GM12878 (cell line): ENCODE results near the gene IKZF1. TPM values are rescaled to one million over a fixed set of nuclear protein-coding genes. Genes with fewer than 3 reads are reported as not detected.

ENCODE experiments used
- ATAC-seq: fragments of 200-7000 bp; cut with Tn5 transposase; 3 replicates; pipeline ENCODE4 v1.9.1; 2020; ENCODE audit warnings: mild to moderate bottlenecking, moderate library complexity
- BruUV-seq: library from RNA; stranded (reverse); fragments of 400-500 nt; replicated peaks from 2 replicates; lab custom pipeline; 2021; lab: Mats Ljungman, UMichigan
- CTCF ChIA-PET: fragments of 300-600 bp; sonication (Branson Sonifier 250); formaldehyde crosslinking; extraction: SDS; loops from one replicate; lab custom pipeline; 2021; ENCODE audit warnings: inconsistent platforms; lab: Yijun Ruan, JAX
- POLR2A ChIA-PET: fragments of 350-600 bp; formaldehyde crosslinking; extraction: SDS; loops from one replicate; lab custom pipeline; 2021; ENCODE audit warnings: inconsistent platforms; lab: Charles Lee
- RAD21 ChIA-PET: fragments of 300-600 bp; sonication (Branson Sonifier 250); formaldehyde crosslinking; loops from one replicate; lab custom pipeline; 2023; ENCODE audit warnings: antibody characterized with exemption; ENCODE audit not compliant: unreplicated experiment; lab: Charles Lee
- SMC1A ChIA-PET: fragments of 300-600 bp; sonication (Branson Sonifier 250); formaldehyde crosslinking; loops from one replicate; lab custom pipeline; 2023; ENCODE audit not compliant: unreplicated experiment, uncharacterized antibody; lab: Charles Lee
- DNase-seq: peaks from one replicate; pipeline ENCODE4 v3.0.0-alpha.2; 2011; ENCODE audit warnings: low read depth, low spot score
- FAIRE-seq: peaks from 3 replicates; lab custom pipeline; 2011; peaks lifted over from hg19 to GRCh38; lab: Jason Lieb, UNC
- H2AFZ ChIP-seq: 2 replicates; pipeline ENCODE4 v1.6.0; 2011; ENCODE audit warnings: low read depth, low read length, control low read depth; ENCODE audit not compliant: control insufficient read depth
- H3K27ac ChIP-seq: 2 replicates; pipeline ENCODE4 v1.5.1; 2011; ENCODE audit warnings: control low read depth; ENCODE audit not compliant: control insufficient read depth, insufficient read depth
- H3K27me3 ChIP-seq, 2 experiments: replicated peaks in 1 of 2; 2 replicates each; pipeline versions ENCODE4 v1.6.0 to v1.6.1; 2011; ENCODE audit warnings: low read length in 1 of 2; ENCODE audit not compliant: control insufficient read depth in 2 of 2, insufficient read depth in 2 of 2
- H3K36me3 ChIP-seq, 2 experiments: 2 replicates each; pipeline ENCODE4 v1.5.1; 2011; ENCODE audit warnings: low read length in 1 of 2; ENCODE audit not compliant: control insufficient read depth in 2 of 2, insufficient read depth in 2 of 2
- H3K4me1 ChIP-seq: 2 replicates; pipeline ENCODE4 v1.6.1; 2011; ENCODE audit warnings: mild to moderate bottlenecking, low read length, moderate library complexity, mixed read lengths; ENCODE audit not compliant: control insufficient read depth, insufficient read depth
- H3K4me2 ChIP-seq: 2 replicates; pipeline ENCODE4 v1.6.0; 2011; ENCODE audit warnings: control low read depth; ENCODE audit not compliant: control insufficient read depth, insufficient read depth
- H3K4me3 ChIP-seq: fragments of 200-600 bp; sonication (generic); 2 replicates; pipeline ENCODE4 v1.5.1; 2016
- H3K79me2 ChIP-seq: 2 replicates; pipeline ENCODE4 v1.6.0; 2011; ENCODE audit warnings: low read length; ENCODE audit not compliant: control insufficient read depth, insufficient read depth
- H3K9ac ChIP-seq: 2 replicates; pipeline ENCODE4 v1.8.0; 2011; ENCODE audit warnings: low read length, control low read depth, mixed read lengths; ENCODE audit not compliant: control insufficient read depth, insufficient read depth
- H3K9me3 ChIP-seq: replicated peaks from 3 replicates; pipeline ENCODE4 v1.5.1; 2011; ENCODE audit warnings: mild to moderate bottlenecking, low read length; ENCODE audit not compliant: control insufficient read depth, insufficient read depth
- H4K20me1 ChIP-seq: 2 replicates; pipeline ENCODE4 v1.6.0; 2011; ENCODE audit not compliant: control insufficient read depth, insufficient read depth
- ATF7 ChIP-seq: fragments of 450-650 bp; IDR thresholded peaks from 2 replicates; pipeline ENCODE4 v1.6.1; 2016; ENCODE audit warnings: low read depth, mild to moderate bottlenecking
- BRCA1 ChIP-seq: IDR thresholded peaks from 2 replicates; pipeline ENCODE4 v1.6.1; 2011; ENCODE audit warnings: low read depth, low read length, improper control_type of control experiment
- EP300 ChIP-seq, 2 experiments: fragments of 150-350 bp in 1 of 2; IDR thresholded peaks; 2 replicates each; pipeline ENCODE4 v1.6.1; 2011 to 2012; ENCODE audit warnings: low read depth in 2 of 2, low read length in 2 of 2, borderline replicate concordance in 1 of 2, improper control_type of control experiment in 1 of 2, inconsistent platforms in 1 of 2; ENCODE audit not compliant: control insufficient read depth in 1 of 2
- HDAC6 ChIP-seq: fragments of 200-600 bp; sonication (generic); IDR thresholded peaks from one replicate; pipeline ENCODE4 v1.8.0; 2017; ENCODE audit warnings: antibody characterized with exemption; ENCODE audit not compliant: unreplicated experiment
- STAT1 ChIP-seq: fragments of 450-650 bp; conservative IDR thresholded peaks from 2 replicates; pipeline ENCODE4 v1.6.1; 2014; ENCODE audit warnings: antibody characterized with exemption, mild to moderate bottlenecking
- SUPT20H ChIP-seq: IDR thresholded peaks from 2 replicates; pipeline ENCODE4 v1.6.1; 2011; ENCODE audit warnings: low read depth, mild to moderate bottlenecking, low read length, moderate library complexity, borderline replicate concordance; ENCODE audit not compliant: control insufficient read depth
- SUZ12 ChIP-seq: fragments of 200-600 bp; sonication (generic); IDR thresholded peaks from one replicate; pipeline ENCODE4 v1.6.1; 2018; ENCODE audit warnings: antibody characterized with exemption, mild to moderate bottlenecking; ENCODE audit not compliant: unreplicated experiment
- ZNF207 ChIP-seq: fragments of 450-650 bp; IDR thresholded peaks from 2 replicates; pipeline ENCODE4 v1.6.1; 2014; ENCODE audit warnings: antibody characterized with exemption, mild to moderate bottlenecking, borderline replicate concordance
- WGBS: methylation state at CpG from one replicate; pipeline ENCODE4 v1.1.6; 2016; ENCODE audit warnings: low lambda C conversion rate; ENCODE audit not compliant: insufficient replicate concordance, insufficient coverage; ENCODE audit errors: missing lambda C conversion rate; 5-methylcytosine and 5-hydroxymethylcytosine counted together
- in situ Hi-C: fragments of 300-500 bp; cut with MboI; formaldehyde crosslinking; loops from 9 replicates; pipeline ENCODE4 v1.14.3; 2018; ENCODE audit warnings: mixed read lengths
- intact Hi-C: fragments of 100-400 bp; cut with micrococcal nuclease; formaldehyde crosslinking; loops from one replicate; pipeline ENCODE4 v1.14.2; 2022; ENCODE audit not compliant: unreplicated experiment
- polyA plus RNA-seq, 11 experiments: library from polyadenylated mRNA; depleted of rRNA in 4 of 11; unstranded in 6 of 11; stranded (reverse) in 5 of 11; fragments of >200 nt; fragmentation: Nextera tagmentation in 4 of 11; fragmentation: Illumina TruSeq in 1 of 11; extraction: Ambion mirVana in 4 of 11; extraction: Trizol in 1 of 11; gene quantifications; 1 replicate in 1 of 11; 2 replicates in 10 of 11; pipeline versions ENCODE4 v1.2.1 to v1.2.3, GENCODE V29; 2011 to 2016; ENCODE audit warnings: inconsistent platforms in 2 of 11, missing spikeins in 2 of 11, low read depth in 1 of 11
- total RNA-seq, 4 experiments: library from RNA; depleted of rRNA in 3 of 4; stranded (reverse); fragments of >200 nt in 3 of 4; fragmentation: Illumina TruSeq in 1 of 4; extraction: Trizol in 1 of 4; gene quantifications; 2 replicates each; pipeline versions ENCODE4 v1.2.1 to v1.2.3, GENCODE V29; 2013 to 2021
- TF ChIP-seq, protein P1 (sequence below): fragments of 450-650 bp; IDR thresholded peaks from 2 replicates; pipeline ENCODE4 v1.6.1; 2018; ENCODE audit warnings: borderline replicate concordance, mild to moderate bottlenecking; ENCODE audit not compliant: partially characterized antibody
- TF ChIP-seq, protein P2 (sequence below): IDR thresholded peaks from 2 replicates; pipeline ENCODE4 v1.6.1; 2011; ENCODE audit warnings: mild to moderate bottlenecking, low read depth, low read length, moderate library complexity; ENCODE audit not compliant: insufficient replicate concordance
- TF ChIP-seq, protein P3 (sequence below): fragments of 450-650 bp; IDR thresholded peaks from 2 replicates; pipeline ENCODE4 v1.6.1; 2017; ENCODE audit warnings: mild to moderate bottlenecking

Gene IKZF1
- total and polyA plus RNA-seq, 10 of the 15 experiments (the other 5 are each of a cell fraction or from before 2014, with no cell fraction given) = 27.2 to 125 (median 71.6) TPM

DNA sequence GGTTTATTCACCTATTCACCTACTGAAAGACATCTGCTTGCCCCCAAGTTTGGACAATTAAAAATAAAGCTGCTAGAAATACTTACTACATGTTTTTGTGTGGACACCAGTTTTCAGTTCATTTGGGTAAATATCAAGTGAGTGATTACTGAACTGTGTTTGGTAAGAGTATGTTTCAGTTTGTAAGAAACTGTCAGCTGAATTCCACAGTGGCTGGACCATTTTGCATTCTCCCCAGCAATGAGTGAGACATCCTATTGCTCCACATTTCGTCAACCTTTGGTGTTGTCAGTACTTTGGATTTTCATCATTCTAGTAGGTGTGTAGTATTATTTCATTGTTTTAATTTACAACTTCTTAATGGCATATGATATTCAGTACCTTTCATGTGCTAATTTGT is 17.4 kb upstream of the IKZF1 start:
- Histone ChIP-seq H3K9ac (no peak overlapping the region), H2AFZ (no peak overlapping the region), H4K20me1 (no peaks in the 10 kb centered on the region), H3K9me3 (no peaks in the 10 kb centered on the region), H3K4me2 (no peak overlapping the region), H3K4me1 (peaks cover 42% of the 10 kb centered on the region), H3K27me3 (no peaks in the 10 kb centered on the region), H3K27ac (no peak overlapping the region), H3K4me3 (no peak overlapping the region), H3K36me3 (no peaks in the 10 kb centered on the region), H3K79me2 (peaks cover 5% of the 10 kb centered on the region; the same call in 1 of the 2 replicates)
- TF ChIP-seq ZNF207 (no peak), SUPT20H (no peak), BRCA1 (no peak), HDAC6 (no peak), EP300 (IDR thresholded peaks at IDR 0.05; ENCODE audit: borderline replicate concordance in 1 of 2, control insufficient read depth in 1 of 2, low read depth in 2 of 2, low read length in 2 of 2) (no peak), STAT1 (no peak), ATF7 (no peak), SUZ12 (no peak)
- TF ChIP-seq, protein P1, sequence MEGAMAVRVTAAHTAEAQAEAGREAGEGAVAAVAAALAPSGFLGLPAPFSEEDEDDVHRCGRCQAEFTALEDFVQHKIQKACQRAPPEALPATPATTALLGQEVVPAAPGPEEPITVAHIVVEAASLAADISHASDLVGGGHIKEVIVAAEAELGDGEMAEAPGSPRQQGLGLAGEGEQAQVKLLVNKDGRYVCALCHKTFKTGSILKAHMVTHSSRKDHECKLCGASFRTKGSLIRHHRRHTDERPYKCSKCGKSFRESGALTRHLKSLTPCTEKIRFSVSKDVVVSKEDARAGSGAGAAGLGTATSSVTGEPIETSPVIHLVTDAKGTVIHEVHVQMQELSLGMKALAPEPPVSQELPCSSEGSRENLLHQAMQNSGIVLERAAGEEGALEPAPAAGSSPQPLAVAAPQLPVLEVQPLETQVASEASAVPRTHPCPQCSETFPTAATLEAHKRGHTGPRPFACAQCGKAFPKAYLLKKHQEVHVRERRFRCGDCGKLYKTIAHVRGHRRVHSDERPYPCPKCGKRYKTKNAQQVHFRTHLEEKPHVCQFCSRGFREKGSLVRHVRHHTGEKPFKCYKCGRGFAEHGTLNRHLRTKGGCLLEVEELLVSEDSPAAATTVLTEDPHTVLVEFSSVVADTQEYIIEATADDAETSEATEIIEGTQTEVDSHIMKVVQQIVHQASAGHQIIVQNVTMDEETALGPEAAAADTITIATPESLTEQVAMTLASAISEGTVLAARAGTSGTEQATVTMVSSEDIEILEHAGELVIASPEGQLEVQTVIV = no peak
- TF ChIP-seq, protein P2, sequence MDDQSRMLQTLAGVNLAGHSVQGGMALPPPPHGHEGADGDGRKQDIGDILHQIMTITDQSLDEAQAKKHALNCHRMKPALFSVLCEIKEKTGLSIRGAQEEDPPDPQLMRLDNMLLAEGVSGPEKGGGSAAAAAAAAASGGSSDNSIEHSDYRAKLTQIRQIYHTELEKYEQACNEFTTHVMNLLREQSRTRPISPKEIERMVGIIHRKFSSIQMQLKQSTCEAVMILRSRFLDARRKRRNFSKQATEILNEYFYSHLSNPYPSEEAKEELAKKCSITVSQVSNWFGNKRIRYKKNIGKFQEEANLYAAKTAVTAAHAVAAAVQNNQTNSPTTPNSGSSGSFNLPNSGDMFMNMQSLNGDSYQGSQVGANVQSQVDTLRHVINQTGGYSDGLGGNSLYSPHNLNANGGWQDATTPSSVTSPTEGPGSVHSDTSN = no peak
- TF ChIP-seq, protein P3, sequence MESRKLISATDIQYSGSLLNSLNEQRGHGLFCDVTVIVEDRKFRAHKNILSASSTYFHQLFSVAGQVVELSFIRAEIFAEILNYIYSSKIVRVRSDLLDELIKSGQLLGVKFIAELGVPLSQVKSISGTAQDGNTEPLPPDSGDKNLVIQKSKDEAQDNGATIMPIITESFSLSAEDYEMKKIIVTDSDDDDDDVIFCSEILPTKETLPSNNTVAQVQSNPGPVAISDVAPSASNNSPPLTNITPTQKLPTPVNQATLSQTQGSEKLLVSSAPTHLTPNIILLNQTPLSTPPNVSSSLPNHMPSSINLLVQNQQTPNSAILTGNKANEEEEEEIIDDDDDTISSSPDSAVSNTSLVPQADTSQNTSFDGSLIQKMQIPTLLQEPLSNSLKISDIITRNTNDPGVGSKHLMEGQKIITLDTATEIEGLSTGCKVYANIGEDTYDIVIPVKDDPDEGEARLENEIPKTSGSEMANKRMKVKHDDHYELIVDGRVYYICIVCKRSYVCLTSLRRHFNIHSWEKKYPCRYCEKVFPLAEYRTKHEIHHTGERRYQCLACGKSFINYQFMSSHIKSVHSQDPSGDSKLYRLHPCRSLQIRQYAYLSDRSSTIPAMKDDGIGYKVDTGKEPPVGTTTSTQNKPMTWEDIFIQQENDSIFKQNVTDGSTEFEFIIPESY = no peak
- FAIRE-seq (no peak), ATAC-seq (0 out of 3 replicates have a peak, but pooled peaks have one; percentile 7), DNase-seq (no peak)
- 23% methylated on average over 1 of the region's 1 CpG for WGBS
- ChIA-PET RAD21 (interaction anchor here (1.0 to 2.6 kb wide), 4 partner anchors 15 to 143 kb away, joined by 3 to 9 read pairs (median 6); partner anchors contain the start of gene IKZF1), SMC1A (interaction anchor here (0.8 to 11.5 kb wide), 9 partner anchors 8 to 143 kb away, joined by 3 to 274 read pairs (median 6); no protein-coding TSS in a partner anchor), POLR2A (interaction anchor here (1.0 to 8.6 kb wide), 3 partner anchors 12 to 18 kb away, joined by 3 to 106 read pairs (median 6); partner anchors contain the start of gene IKZF1), CTCF (interaction anchor here (1.0 to 1.3 kb wide), 3 partner anchors 18 to 80 kb away, joined by 3 to 5 read pairs (median 5); partner anchors contain the start of gene IKZF1)
- no TSS peak for BruUV-seq
- in situ Hi-C loops (no loop called here), intact Hi-C loops (no loop called here)
